Activated CD4-positive, alpha-beta memory T cell treated with anti-CD3 and anti-CD28 coated beads, Interleukin-2, amount 10 ng/mL, durations not matched to agents 7 days and 5 days (primary cell): Measurements from ENCODE around the gene GRIK3. TPM values are rescaled to one million over a fixed set of nuclear protein-coding genes. Genes with fewer than 3 reads are reported as not detected.

Experiments
- CTCF ChIA-PET: fragments of 350-600 bp; sonication (Branson Sonifier 250); formaldehyde crosslinking; loops from one replicate; lab custom pipeline; 2021; ENCODE audit warnings: antibody characterized with exemption, inconsistent platforms; lab: Charles Lee
- POLR2A ChIA-PET: fragments of 350-600 bp; sonication (Branson Sonifier 250); formaldehyde crosslinking; loops from one replicate; lab custom pipeline; 2021; ENCODE audit warnings: antibody characterized with exemption; lab: Charles Lee
- DNase-seq: peaks from one replicate; pipeline ENCODE4 v3.0.0-alpha.2; 2020
- H3K27ac Mint-ChIP-seq: one replicate; pipeline ENCODE4 v1.8.0; 2021; ENCODE audit warnings: mild to moderate bottlenecking, mixed read lengths
- H3K27me3 Mint-ChIP-seq: one replicate; pipeline ENCODE4 v1.8.0; 2021; ENCODE audit warnings: mixed read lengths
- H3K36me3 Mint-ChIP-seq: one replicate; pipeline ENCODE4 v1.8.0; 2021; ENCODE audit warnings: low read depth, mixed read lengths
- H3K4me1 Mint-ChIP-seq: one replicate; pipeline ENCODE4 v1.8.0; 2021; ENCODE audit warnings: mixed read lengths
- H3K4me3 Mint-ChIP-seq: one replicate; pipeline ENCODE4 v1.8.0; 2021; ENCODE audit warnings: mild to moderate bottlenecking, mixed read lengths
- H3K9me3 Mint-ChIP-seq: one replicate; pipeline ENCODE4 v1.8.0; 2021; ENCODE audit warnings: mixed read lengths
- total RNA-seq, 2 experiments: library from RNA; stranded (reverse); gene quantifications; one replicate each; pipeline ENCODE4 v1.2.3, GENCODE V29; 2021

The GRIK3 gene
- total RNA-seq, 2 experiments from 2014 or later, result not detected

DNA sequence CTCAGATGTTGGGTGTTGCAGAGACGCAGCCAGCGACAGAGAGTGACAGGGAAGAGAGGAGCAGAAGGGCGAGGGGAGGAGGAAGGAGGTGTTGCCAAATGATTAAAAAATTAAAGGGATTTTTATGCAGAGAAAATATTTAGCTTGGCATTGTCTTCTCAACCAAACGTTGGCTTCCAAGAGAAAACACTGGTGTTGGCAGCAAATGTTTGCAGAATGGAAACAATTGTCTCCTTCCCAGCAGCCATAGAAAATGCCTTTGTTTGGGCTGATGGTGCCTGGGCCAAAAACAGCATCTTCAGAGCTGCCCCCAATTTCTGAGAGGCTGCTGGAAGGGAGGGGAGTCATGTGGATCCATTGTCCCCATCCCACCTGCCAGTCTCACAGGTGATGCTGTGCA lies 29.7 kb upstream of the GRIK3 start:
- peaks cover 12% of the 10 kb centered on the region for H3K27me3 Mint-ChIP-seq
- CTCF ChIA-PET, result no interaction called here
- POLR2A ChIA-PET, result no interaction called here
- no peak overlapping the region for H3K4me3 Mint-ChIP-seq
- no peaks in the 10 kb centered on the region for H3K36me3 Mint-ChIP-seq
- H3K4me1 Mint-ChIP-seq, result no peaks in the 10 kb centered on the region
- H3K9me3 Mint-ChIP-seq, result no peaks in the 10 kb centered on the region
- DNase-seq, result no peak
- H3K27ac Mint-ChIP-seq, result no peak overlapping the region

DNA sequence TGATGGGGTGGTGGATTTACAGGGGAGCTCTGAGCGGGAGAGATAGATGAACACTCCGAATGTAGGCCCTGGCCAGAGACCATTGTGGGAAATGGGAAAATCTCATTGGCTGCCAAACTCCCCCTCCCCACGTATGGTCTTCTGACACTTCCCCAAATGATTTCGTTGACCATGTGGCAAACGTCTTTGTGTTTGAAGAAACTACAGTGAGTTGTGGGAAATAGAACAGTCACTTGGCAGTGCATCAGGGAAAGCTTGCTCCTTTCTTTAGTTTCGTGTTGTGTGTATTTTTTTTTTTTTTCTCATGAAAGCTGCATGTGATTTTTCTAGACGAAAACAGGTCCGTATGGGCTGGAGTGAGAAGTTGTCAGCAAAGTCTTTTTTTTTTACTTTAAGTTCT lies 25.0 kb upstream of the GRIK3 start:
- Mint-ChIP-seq H3K4me1 (no peaks in the 10 kb centered on the region), H3K4me3 (no peak overlapping the region), H3K36me3 (no peaks in the 10 kb centered on the region), H3K9me3 (no peaks in the 10 kb centered on the region), H3K27me3 (peaks cover 8% of the 10 kb centered on the region), H3K27ac (no peak overlapping the region)
- ChIA-PET POLR2A (no interaction called here), CTCF (no interaction called here)
- DNase-seq, result no peak

DNA sequence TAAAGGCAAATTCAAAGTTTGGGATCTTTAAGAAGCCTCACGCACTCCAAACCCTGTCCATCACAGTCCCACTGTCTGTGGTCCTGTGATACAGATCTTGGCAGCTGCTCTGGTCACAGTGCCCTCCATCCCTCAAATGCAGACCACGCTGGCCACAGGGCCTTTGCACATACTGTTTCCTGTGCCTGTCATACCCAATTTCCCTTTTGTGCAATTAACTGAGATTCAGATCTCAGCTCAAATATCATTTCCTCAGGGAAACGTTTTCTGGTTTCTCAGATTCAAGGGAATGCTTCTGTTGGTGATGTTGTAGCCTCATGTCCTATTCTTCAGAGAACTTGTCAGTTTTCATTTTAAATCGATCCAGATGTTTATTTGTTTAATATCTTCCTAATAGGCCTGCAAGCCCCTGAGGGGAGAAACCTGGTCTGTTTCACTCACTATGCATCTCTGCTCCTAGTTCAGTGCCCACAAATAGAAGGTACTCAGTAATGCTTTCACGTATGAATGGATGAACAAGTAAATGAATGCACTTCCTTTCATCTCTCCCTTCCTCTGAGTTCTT lies 24.2 kb upstream of the GRIK3 start:
- ChIA-PET POLR2A (no interaction called here), CTCF (no interaction called here)
- peaks cover 8% of the 10 kb centered on the region for H3K27me3 Mint-ChIP-seq

DNA sequence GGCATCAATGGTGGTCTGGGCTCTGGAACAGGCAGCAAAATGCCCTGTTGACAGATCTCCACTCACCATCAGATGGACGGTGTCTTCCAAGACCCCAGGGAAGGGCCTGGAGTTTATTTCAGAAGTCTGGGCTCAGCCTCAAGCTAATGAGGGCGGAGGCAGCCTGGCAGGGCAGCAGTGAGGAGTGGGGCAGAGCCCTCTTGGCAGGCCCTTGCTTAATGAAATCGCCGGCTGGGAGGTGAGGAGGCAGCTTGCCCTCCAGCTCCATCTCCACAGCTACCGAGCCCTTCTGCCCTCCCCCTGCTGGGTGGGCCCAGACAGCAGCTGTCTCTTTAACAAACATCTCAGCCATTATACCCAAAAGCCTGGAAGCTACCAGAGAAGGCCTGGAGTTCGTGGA lies 22.0 kb upstream of the GRIK3 start:
- CTCF ChIA-PET, result no interaction called here
- Mint-ChIP-seq H3K27ac (no peak overlapping the region), H3K9me3 (no peaks in the 10 kb centered on the region), H3K4me3 (no peak overlapping the region), H3K4me1 (no peaks in the 10 kb centered on the region), H3K36me3 (no peaks in the 10 kb centered on the region), H3K27me3 (peaks cover 8% of the 10 kb centered on the region)
- POLR2A ChIA-PET, result no interaction called here
- DNase-seq, result no peak

More for the DNA sequence above, 24.2 kb upstream of the GRIK3 start:
- H3K4me3 Mint-ChIP-seq, result no peak overlapping the region
- H3K27ac Mint-ChIP-seq, result no peak overlapping the region
- H3K4me1 Mint-ChIP-seq, result no peaks in the 10 kb centered on the region
- H3K36me3 Mint-ChIP-seq, result no peaks in the 10 kb centered on the region
- no peak for DNase-seq
- no peaks in the 10 kb centered on the region for H3K9me3 Mint-ChIP-seq

DNA sequence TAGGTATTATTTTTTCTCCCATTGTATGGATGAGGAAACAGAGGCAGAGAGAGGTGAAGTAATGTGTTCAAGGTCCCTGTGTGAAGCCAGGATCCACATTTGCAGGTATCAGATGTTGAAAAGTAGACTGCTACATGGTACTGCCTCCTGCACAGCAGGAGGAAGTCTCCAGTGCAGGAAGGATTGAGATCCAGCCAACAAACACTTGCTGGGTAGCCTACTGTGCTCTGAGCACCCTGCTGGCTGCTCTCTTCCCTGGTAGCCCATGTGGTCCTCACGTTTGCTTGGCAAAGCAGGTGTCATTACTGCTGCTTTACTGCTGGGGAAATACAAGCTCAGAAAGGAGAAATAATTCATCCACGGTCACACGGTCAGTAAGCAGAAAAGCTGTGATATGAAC lies 21.3 kb upstream of the GRIK3 start:
- Mint-ChIP-seq H3K36me3 (no peaks in the 10 kb centered on the region), H3K4me3 (no peak overlapping the region), H3K9me3 (no peaks in the 10 kb centered on the region), H3K4me1 (no peaks in the 10 kb centered on the region), H3K27me3 (peaks cover 4% of the 10 kb centered on the region), H3K27ac (no peak overlapping the region)
- ChIA-PET CTCF (no interaction called here), POLR2A (no interaction called here)
- DNase-seq, result no peak

DNA sequence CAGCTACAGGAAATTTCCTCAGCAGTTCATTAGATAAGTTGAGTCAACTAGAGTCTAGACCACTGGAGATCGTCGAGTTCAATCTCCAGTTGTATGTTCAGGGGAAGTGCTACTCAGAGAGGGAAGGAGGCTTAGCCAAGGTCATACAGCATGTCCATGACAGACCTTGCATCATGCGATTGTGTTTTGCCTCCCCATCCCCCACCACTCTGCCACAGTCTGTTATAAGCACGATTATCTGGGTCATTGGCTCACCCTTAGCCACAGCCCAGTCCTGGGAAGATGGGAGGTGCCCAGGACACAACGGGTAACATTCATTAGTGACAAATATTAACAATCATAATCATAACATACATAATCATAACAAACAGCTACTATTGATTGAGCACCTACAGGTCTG lies 18.9 kb upstream of the GRIK3 start:
- CTCF ChIA-PET, result no interaction called here
- H3K9me3 Mint-ChIP-seq, result no peaks in the 10 kb centered on the region
- POLR2A ChIA-PET, result no interaction called here

DNA sequence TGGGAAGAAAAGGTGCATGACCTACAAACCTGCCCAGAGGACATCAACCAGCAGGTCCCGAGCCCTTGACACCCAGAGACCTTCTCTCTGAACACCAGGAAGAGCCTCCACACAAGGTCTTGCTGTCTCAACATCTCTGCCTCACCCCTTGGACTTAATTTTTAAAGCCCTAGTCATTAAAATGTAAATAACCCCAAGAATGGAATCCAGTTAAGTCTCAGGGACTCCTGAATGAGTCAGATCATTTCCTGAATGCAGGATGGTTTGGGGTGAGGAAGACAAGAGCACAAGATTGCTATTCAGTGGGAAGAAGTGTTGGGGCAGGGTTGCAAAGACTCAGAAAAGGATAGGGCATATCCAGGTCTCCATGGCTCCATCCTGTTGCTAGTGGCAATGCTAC lies 17.8 kb upstream of the GRIK3 start:
- H3K9me3 Mint-ChIP-seq, result no peaks in the 10 kb centered on the region
- ChIA-PET CTCF (no interaction called here), POLR2A (no interaction called here)
- H3K4me3 Mint-ChIP-seq, result no peak overlapping the region
- H3K27me3 Mint-ChIP-seq, result no peaks in the 10 kb centered on the region
- no peak overlapping the region for H3K27ac Mint-ChIP-seq
- no peak for DNase-seq
- H3K4me1 Mint-ChIP-seq, result no peaks in the 10 kb centered on the region
- no peaks in the 10 kb centered on the region for H3K36me3 Mint-ChIP-seq

More for the DNA sequence above, 18.9 kb upstream of the GRIK3 start:
- no peak for DNase-seq
- Mint-ChIP-seq H3K27me3 (peaks cover 4% of the 10 kb centered on the region), H3K27ac (no peak overlapping the region), H3K4me3 (no peak overlapping the region), H3K36me3 (no peaks in the 10 kb centered on the region), H3K4me1 (no peaks in the 10 kb centered on the region)

DNA sequence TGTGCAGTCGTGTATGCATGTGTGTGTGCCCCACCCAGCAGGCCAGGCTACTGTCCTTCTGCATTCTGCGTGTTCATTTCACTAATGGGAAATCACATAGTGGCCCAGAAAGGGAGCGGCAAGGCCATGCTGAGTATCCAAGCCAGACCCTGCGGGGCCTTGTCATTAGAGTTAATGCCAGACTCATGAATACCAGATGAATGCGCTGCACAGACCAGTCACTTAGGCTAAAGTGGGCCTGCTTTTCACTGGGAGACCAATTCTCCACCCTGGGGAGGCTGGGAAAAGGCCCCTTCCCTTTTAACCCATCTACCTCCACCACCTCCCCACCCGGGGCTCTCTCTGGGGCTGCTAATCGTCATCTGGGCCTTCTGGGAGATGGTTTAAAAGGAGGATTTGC lies 17.0 kb upstream of the GRIK3 start:
- Mint-ChIP-seq H3K4me3 (no peak overlapping the region), H3K27me3 (no peaks in the 10 kb centered on the region), H3K27ac (no peak overlapping the region), H3K4me1 (no peaks in the 10 kb centered on the region), H3K36me3 (no peaks in the 10 kb centered on the region), H3K9me3 (no peaks in the 10 kb centered on the region)
- ChIA-PET POLR2A (no interaction called here), CTCF (no interaction called here)
- no peak for DNase-seq

DNA sequence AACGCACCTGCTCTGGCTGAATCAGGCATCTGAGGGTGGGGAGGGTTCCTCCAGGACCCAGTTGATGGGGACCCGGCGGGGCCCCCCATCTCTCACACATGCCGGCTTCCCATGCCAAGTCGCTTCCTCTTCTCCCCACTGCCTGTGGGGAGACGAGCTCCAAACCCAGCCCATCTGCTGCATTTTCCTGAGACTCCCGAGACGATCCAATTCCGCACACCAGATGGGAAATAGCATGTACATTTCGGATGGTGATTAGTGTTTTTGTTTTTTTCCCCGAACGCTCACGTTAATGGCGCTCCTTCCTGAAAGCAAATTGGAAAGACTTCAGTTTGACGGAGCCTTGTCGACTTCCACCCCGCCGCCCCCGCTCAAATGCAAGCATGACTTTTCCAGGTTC lies 13.2 kb upstream of the GRIK3 start:
- H3K36me3 Mint-ChIP-seq, result no peaks in the 10 kb centered on the region
- peaks cover 8% of the 10 kb centered on the region for H3K27me3 Mint-ChIP-seq
- ChIA-PET CTCF (no interaction called here), POLR2A (no interaction called here)
- H3K27ac Mint-ChIP-seq, result no peak overlapping the region
- DNase-seq, result no peak
- H3K9me3 Mint-ChIP-seq, result no peaks in the 10 kb centered on the region
- H3K4me1 Mint-ChIP-seq, result no peaks in the 10 kb centered on the region
- no peak overlapping the region for H3K4me3 Mint-ChIP-seq

DNA sequence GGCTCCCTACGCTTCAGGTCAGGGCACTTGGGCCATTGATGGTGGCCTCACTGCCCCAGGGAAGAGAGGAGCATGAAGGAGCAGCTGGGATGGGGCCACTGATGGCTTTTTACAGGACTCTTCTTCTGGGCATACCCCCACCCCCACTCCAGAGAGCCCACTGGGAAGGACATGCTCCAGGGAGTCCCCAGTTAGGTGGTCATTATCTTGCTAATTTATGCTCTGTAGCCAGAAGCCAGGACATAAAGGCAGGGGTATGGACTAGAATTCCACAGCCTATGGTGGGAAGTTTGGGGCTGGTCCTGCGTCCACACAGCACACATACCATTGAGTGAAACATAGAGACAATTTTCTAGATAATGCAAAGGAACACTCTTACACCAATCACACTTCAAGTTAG lies 8.8 kb upstream of the GRIK3 start:
- H3K27me3 Mint-ChIP-seq, result peaks cover 43% of the 10 kb centered on the region
- H3K36me3 Mint-ChIP-seq, result no peaks in the 10 kb centered on the region
- DNase-seq, result no peak
- no peak overlapping the region for H3K4me3 Mint-ChIP-seq
- ChIA-PET POLR2A (no interaction called here), CTCF (no interaction called here)
- H3K4me1 Mint-ChIP-seq, result no peaks in the 10 kb centered on the region
- H3K9me3 Mint-ChIP-seq, result no peaks in the 10 kb centered on the region
- no peak overlapping the region for H3K27ac Mint-ChIP-seq

DNA sequence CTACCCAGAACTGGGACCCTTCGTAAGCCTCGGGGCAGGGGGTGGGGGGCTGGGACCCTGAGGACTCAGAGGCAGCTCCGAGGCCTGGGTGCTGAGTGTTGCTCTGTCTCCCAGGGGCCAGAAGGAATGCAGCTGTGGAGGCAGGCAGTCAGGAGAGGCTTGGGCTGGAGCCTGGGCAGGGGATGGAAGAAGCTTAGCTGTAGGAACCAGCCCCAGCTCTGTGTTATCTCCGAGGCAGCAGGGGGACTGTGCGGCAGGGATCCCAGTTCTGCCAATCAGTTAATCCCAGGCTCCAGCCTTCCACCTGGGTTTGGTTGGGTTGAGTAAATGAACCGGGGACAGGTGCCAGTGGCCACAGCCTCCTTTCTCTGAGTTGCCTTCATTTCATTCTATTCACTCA lies 8.2 kb upstream of the GRIK3 start:
- peaks cover 48% of the 10 kb centered on the region for H3K27me3 Mint-ChIP-seq
- ChIA-PET POLR2A (no interaction called here), CTCF (no interaction called here)

DNA sequence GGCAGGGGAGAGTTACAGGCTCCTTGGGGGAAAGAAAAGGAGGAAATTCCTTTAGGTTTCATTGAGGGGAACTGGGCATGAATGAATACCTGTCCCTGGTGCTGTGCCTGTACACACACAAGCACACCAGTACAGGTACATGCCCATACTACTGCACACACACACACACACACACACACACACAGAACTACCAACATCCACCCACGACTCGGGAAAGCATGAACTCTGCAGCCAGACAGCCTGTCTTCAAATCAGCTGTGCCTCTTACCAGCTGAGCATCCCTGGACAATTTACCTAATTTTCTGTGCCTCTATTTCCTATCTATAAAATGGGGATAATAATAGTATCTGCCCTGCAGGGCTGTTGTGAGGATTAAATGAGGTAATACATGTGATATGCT lies 7.2 kb upstream of the GRIK3 start:
- Mint-ChIP-seq H3K4me3 (no peak overlapping the region), H3K4me1 (no peaks in the 10 kb centered on the region), H3K27ac (no peak overlapping the region), H3K27me3 (peaks cover 55% of the 10 kb centered on the region), H3K9me3 (no peaks in the 10 kb centered on the region), H3K36me3 (no peaks in the 10 kb centered on the region)
- ChIA-PET POLR2A (no interaction called here), CTCF (no interaction called here)
- no peak for DNase-seq

More for the DNA sequence above, 8.2 kb upstream of the GRIK3 start:
- no peaks in the 10 kb centered on the region for H3K4me1 Mint-ChIP-seq
- no peak overlapping the region for H3K27ac Mint-ChIP-seq
- no peaks in the 10 kb centered on the region for H3K9me3 Mint-ChIP-seq
- DNase-seq, result no peak
- H3K36me3 Mint-ChIP-seq, result no peaks in the 10 kb centered on the region
- no peak overlapping the region for H3K4me3 Mint-ChIP-seq

DNA sequence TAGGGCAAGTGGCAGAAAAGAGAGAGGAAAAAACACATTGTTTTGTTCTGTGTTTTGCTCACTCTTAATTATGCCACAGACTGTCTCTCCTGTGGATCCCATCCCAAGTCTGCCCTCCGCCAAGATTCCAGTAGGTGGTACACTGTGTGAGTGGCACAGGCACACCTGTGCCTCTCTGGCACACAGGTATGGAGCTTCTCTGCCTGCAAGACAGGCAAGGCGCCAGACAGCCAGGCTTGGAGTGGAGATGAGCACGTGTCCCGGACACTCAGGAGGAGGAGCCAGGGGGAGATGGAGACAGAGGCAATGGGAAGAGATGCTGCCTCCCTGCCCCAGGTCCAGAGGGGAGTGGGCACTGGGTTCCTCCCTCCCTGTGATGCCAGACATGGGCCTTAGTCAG lies 6.5 kb upstream of the GRIK3 start:
- H3K9me3 Mint-ChIP-seq, result no peaks in the 10 kb centered on the region
- DNase-seq, result no peak
- no peaks in the 10 kb centered on the region for H3K4me1 Mint-ChIP-seq
- H3K27ac Mint-ChIP-seq, result no peak overlapping the region
- no peaks in the 10 kb centered on the region for H3K36me3 Mint-ChIP-seq
- POLR2A ChIA-PET, result no interaction called here
- CTCF ChIA-PET, result no interaction called here
- peaks cover 59% of the 10 kb centered on the region for H3K27me3 Mint-ChIP-seq
- no peak overlapping the region for H3K4me3 Mint-ChIP-seq

DNA sequence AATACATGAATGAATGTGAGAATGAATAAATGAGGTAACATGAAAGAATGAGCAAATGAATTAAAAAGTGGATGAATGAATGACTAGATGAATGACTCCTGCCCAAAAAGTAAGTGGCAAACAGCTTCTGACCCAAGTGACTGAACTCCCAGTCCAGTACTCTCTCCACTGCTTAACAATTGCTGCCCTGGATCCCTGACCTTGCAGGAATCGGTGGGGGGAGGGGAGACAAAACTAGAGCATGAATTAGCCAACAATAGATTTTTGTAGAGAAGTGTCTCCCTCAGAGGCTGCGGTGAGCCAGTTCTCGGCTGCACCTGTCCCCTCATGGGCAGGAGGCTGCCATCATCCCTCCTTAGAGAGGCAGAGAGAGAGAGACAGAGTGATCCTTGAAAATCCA lies 5.9 kb upstream of the GRIK3 start:
- H3K27ac Mint-ChIP-seq, result no peak overlapping the region
- H3K27me3 Mint-ChIP-seq, result peaks cover 63% of the 10 kb centered on the region
- no peaks in the 10 kb centered on the region for H3K4me1 Mint-ChIP-seq
- no peak overlapping the region for H3K4me3 Mint-ChIP-seq
- ChIA-PET CTCF (no interaction called here), POLR2A (no interaction called here)
- H3K9me3 Mint-ChIP-seq, result no peaks in the 10 kb centered on the region
- H3K36me3 Mint-ChIP-seq, result no peaks in the 10 kb centered on the region
- DNase-seq, result no peak
